Raji (cell line): ENCODE results near the gene ACO1.

Experiments used
- POLR2A ChIP-seq: IDR thresholded peaks from 2 replicates; pipeline ENCODE4 v1.6.1; 2011; ENCODE audit warnings: low read depth, low read length, control low read depth; ENCODE audit not compliant: insufficient read depth

ACO1 gene

DNA sequence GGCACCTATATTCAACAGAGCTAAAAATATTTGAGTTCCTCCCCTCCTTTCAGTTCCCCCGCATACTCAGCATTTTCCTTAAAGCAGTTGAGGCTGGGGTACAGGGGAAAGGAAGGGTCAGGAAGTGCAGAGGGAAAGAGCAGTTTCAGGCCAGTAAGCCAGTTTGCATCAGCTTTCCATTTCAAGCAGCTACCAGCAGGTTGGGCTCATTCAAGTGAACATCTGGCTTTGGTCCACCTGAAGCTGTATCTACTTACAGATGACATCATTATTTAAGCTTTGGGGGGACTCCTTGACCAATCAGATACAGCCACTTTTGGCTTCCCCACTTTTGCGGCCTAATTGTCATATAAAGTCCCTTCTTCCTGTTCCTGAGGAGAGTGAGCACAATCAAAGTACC lies 8.2 kb upstream of the ACO1 start:
- no peak for TF ChIP-seq POLR2A

DNA sequence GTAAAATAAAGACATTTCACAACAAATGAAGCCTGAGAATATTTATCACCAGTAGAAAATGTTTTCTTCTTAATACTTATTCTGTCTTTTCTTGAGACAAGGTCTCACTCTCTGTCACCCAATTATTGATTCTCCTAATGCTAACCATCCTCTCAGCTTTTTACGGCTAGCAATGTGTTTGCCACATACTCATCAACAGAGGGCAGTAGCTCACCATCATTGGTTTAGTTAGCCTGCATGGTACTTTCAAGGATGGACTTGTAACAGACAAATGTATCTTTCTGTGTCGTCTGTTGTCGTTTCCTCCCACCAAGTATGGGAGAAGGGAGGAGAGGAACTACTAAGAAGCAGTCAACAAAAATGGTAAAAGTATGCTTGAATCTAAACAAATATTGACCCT lies 5.9 kb upstream of the ACO1 start:
- TF ChIP-seq POLR2A = no peak

DNA sequence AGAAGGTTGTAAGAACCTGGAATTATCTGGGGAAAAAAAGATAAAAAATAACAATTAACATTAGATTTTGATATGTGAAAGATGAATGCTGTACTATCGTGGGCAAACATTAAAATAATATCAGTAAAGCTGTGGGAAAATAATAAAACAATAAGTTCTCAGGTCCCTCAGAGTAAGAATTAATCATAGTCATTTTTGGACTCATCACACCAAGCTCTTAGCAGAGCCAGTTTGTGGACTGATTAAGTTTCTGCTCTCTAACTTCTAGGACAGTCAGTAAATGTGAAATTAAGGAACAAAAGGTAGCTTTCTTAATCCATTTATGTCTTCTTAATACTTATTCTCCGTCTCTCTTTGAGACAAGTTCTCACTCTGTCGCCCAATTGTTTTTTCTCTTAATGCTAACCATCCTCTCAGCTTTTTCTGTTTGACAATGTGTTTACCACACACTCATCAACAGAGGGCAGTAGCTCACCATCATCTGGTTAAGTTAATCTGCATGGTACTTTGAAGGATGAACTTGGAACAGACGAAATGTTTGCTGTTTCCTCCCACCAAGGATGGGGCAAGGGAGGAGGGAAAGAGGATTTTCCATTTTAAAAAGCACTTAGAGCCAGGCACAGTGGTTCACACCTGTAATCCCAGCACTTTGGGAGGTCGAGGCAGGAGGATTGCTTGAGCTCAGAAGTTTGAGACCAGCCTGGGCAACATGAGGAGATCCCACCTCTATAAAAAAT lies 5.3 kb upstream of the ACO1 start:
- TF ChIP-seq POLR2A = no peak

DNA sequence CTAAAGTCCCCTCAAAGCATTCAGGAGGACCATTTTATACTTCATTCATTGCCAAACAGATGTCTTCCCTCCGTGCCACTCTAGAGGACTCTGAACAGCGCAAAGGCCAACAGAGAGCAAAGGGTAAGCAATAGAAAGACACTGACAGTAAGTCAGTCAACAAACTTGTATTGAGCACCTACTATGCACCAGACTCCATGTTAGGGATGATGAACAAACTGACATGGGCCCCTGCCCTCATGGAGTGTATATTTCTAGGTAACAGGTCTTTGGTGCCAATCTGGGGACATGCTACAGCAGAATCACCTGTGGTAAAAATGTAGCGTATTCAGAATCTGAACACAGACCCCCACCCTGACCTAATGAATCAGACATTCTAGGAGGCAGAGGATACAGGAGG lies 3.5 kb upstream of the ACO1 start:
- TF ChIP-seq POLR2A = no peak

DNA sequence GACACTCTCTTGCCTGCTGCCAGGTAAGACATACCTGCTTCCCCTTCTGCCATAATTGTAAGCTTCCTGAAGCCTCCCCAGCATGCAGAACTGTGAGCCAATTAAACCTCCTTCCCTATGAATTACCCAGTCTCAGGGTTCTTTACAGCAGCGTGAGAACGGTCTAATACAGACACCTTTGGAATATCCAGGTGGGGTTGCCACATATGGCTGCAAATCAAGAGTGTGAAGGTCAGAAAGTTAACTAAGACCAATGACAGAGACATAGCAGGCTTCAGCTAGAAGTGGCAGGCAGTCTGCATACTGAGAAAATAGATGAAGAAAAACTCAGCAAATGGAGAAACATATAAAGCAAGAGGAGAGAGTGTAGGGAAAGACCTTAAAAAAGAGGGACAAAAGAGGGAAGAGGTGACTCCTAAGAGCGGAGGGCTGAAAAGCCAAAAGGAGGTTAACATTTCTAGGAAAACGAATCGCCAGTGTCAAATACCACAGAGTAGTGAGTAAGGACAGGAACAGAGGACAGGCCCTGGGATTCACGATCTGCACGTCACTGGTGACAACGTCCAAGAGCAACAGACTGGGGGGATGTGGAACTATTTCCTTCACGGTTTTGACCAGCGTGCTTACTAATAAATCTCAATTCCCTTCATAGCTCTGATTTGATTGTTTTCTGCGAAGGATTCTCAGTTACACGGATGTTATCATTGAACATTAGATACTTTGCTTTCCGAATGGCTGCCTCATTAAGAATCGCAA lies 1.7 kb upstream of the ACO1 start:
- TF ChIP-seq POLR2A = no peak

DNA sequence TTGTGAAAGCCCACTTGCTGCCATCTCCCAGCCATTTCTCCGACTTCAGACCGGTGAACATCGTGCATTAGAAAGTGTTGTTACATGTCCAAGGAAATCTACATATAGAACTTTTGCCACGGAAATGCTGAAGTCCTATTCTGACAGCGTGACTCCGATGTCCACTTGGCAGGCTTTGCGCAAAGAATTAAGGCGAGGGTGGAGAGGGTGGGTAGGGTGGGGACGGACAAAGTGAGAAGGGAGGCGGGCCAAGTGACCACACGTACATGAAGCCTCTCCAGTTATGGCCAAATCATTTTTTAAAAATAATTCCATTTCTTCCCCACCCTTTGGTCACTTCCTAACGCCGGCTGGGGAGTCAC lies 460 bp upstream of the ACO1 start:
- TF ChIP-seq POLR2A = no peak

DNA sequence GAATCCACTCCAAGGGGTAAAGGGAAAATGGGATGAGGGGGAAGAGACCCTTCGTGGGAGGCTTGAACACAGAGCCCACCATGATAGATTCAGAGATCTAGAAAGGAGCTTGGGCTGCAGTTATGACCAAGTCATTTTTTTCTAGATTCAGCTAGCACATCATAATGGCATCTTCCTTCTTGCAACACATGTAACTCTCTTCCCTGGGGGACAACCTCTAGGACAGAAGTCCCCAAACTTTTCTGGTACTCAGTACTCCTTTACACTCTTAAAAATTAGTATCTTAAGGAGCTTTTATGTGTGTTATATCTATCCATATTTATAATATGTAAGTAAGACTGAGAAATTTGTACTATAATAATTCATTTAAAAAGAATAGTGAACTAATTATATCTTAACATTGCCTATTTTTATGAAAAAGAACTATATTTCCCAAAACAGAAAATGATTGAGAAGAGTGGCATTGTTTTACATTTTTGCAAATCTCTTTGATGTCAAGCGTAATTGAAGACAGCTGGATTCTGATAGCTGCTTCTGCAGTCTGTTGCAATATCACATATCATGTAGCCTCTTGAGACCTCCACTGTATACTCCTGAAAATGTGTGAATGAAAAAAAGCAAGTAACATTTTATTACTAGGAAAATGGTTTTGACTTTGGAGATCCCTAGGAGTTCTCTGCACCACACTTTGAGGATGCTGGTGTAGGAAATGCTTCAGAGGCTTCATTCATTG lies 875 bp downstream of the ACO1 start:
- no peak for TF ChIP-seq POLR2A

DNA sequence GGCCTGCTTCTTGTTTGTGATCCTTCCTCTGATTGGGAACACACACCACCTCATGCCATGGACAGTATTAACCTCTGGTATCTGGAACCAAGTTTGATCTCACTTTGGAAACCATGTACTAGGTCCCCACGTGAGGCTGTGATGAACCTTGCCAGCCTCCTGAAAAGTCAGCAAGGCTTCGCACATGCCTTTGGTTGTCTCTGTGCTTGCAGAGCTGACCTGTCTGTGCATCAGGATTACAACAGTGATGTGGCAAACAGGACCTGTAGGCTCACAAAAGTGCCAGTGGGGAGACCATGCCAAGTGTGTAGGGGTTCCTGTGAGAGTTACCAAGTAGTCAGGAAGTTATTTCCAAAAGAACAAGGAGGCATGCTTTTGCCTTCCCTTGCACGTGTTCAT lies 1.4 kb downstream of the ACO1 start:
- TF ChIP-seq POLR2A = no peak

DNA sequence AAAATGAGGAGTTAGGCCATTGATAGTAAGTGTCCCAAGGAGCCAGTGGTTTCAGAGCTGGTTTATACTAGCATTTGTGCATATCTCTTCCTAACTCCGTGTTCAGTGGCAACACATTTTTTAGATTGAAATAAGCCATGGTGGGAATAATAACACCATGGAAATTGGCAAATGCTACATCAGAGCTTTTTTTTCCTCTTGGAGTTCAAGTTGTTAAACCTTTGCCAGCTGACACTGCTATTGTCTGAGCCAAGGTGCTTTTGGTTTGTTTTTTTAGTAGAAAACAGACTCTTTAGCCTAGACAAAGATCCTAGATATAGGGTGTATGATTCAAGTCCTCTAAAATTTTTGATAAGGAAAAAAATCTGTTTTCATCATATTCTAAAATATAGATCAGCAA lies 2.8 kb downstream of the ACO1 start:
- TF ChIP-seq POLR2A = no peak

DNA sequence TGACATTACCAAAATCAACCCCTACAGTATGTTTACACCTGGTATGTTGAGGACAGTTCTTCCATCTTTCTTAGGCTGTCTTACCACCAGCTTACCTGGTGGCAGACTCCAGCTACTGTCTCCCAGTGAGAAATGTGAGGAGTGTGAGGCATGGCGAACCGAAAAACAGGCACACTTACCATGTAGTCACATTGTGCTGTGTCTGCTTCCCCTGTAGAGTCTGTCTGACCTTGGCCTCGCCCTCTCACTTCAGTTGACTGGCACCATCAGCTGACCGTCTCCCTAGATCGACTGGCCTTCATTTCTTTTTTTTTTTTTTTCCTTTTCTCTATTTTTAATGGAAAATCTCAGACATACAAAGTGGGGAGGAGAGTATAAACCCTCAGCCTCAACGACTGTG lies 4.9 kb downstream of the ACO1 start:
- no peak for TF ChIP-seq POLR2A

DNA sequence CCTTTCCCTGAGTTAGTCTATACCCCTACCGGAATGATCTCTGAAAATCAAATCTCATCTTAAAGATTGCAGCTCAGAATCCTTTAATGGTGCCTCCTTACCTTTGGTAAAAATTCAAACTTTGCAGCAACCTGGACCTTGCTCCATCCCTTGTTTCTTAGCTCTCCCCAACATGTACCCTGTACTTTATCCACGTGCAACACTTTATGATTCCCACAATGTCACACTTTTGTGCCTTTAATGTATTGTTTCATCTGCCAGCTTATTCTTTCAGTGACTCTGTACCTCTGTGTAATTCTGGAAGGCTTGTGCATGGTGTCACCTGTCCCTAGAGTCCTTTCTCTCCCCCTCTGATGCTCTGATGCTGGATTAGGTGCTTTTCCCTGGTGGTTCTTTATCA lies 9.5 kb downstream of the ACO1 start:
- no peak for TF ChIP-seq POLR2A

DNA sequence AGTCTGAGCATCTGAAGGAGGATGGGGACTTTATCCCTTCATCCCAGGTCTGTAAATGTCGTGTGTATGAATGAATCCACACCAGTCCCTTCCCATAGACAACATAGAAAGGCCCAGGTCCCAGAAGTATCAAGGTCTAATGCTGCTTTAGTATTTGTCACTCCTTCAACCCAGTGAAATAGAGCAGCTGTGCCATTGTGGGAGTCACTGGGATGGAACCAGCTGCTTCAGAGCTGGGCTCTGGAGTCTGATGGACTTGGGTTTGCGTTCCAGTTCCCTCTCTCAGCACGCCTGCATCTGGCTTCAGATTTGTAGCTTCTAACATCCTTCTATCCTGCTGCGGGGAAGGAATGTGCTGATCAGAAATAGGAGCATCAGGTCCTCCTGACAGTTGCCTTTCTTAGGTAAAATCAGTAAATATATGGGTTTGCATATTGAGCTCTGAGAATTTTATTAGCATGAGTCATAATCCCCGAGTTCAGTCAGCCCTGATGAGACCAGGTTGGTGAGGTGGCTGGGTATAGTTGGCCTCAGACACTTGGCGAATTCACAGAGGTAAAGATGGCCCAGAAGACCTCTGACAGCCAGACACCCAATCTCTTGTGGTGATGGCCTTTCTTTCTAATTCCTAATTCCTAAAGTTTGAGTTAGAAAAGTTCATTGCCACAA lies 10.1 kb downstream of the ACO1 start:
- no peak for TF ChIP-seq POLR2A

DNA sequence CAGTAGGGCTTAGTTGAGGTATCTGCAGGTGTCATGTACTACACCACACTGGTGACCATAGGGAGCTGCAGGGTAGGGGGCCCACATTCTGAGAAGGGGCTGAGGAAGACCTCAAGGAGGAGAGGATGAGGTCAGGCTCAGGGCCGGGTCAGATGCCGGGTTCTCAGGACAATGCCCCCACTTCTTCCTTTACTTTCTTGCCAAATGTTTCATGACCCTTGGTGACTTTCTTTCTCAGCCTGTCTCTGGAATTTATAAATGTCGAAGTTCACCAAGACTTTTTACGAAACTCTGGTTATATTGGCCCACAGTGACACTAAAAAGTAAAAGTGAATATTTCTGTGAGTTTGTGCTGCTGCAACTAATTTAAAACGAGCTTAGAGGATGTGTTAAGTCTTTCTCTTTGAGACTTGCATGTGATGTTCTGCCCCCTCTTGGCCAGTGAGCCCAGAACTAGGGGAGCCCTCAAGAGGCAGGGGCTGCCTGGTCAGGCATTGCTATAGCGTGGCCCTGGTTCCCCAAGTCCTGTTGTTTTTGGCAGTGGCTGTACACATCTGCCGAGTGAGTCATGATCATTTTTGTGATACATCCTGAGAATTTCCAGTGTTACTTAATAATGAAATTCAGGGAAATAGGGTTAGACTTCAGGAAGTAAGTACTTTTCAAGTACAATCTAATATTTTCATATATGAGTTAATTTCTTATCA lies 11.2 kb downstream of the ACO1 start:
- TF ChIP-seq POLR2A = no peak

DNA sequence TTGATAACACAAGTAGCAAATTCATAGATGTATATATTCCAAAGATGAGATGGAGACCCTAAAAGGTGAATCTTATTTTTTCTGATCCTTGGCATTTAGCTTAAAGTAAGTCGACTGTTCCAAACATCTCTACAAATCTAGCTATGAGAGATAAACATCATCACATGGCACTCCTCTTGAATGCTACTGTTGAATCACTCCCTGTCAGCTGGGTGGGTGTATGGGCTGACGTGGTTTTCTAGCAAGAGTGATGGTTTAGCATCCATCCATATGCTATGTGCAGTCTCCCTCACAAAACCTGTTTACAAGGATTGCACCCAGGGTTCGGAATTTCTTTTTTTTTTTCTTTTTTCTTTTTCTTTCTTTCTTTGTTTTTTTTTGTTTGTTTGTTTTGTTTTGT lies 13.8 kb downstream of the ACO1 start:
- TF ChIP-seq POLR2A = no peak
